Breast epithelium (tissue), 3 donors: ENCODE results near the gene AGXT2.

Source experiments
- CTCF ChIP-seq, 3 donors: fragments of 450-650 bp; IDR thresholded peaks; one replicate each; pipeline ENCODE4 v1.5.1; 2016 to 2017; ENCODE audit warnings: antibody characterized with exemption in 3 of 3, mild to moderate bottlenecking in 3 of 3, moderate library complexity in 3 of 3
- POLR2A ChIP-seq: fragments of 450-650 bp; IDR thresholded peaks from one replicate; pipeline ENCODE4 v1.6.1; 2016; ENCODE audit warnings: antibody characterized with exemption, mild to moderate bottlenecking, moderate library complexity
- POLR2AphosphoS5 ChIP-seq, 3 donors: sonication (generic); formaldehyde crosslinking; IDR thresholded peaks; one replicate each; pipeline ENCODE4 v1.6.1; 2017; ENCODE audit warnings: antibody characterized with exemption in 3 of 3

- TF ChIP-seq POLR2A (no peak), CTCF (IDR thresholded peaks at IDR 0.05) (no peak), POLR2AphosphoS5 (IDR thresholded peaks at IDR 0.05) (no peak)
These were observed 88.4 kb downstream of the AGXT2 start for GRCh38 chr5:34959323-34959722.
